ENCODE data around the gene TAL2.

TAL2 gene

DNA sequence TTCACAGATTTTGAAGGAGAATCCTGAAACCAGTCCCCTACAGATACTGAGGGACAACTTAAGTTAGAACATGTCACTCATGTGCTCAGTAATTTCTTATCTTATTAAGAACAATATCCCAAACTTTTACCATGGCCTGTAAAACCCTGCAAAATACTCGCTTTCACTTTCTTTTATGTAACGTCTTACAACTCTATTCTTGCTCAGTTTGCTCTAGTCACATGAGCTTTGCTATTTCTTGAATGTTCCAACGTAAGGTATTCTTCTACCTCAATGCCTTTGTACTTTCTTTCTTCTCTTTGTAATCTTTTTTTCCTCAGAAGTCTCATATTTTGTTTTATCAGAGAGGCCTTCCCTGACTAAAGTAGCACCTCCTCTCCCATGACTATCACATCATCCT is 46.1 kb downstream of the TAL2 start:
- no peak overlapping the region for H3K27ac ChIP-seq
- no peaks in the 10 kb centered on the region for H3K27me3 ChIP-seq (ENCODE audit: insufficient read depth, low read depth)
- H4K20me1 ChIP-seq (ENCODE audit: insufficient read depth) = no peaks in the 10 kb centered on the region
- no peak overlapping the region for H3K4me3 ChIP-seq (IDR thresholded peaks at IDR 0.05; ENCODE audit: insufficient read depth, low read depth, low read length)
- H3K36me3 ChIP-seq (ENCODE audit: insufficient read depth) = no peaks in the 10 kb centered on the region
- no peak overlapping the region for H3K4me2 ChIP-seq
- H3K4me1 ChIP-seq (ENCODE audit: low read depth, poor library complexity, severe bottlenecking) = no peaks in the 10 kb centered on the region
- H3K9ac ChIP-seq = no peak overlapping the region
- no peak overlapping the region for H2AFZ ChIP-seq (ENCODE audit: low read depth)
- H3K79me2 ChIP-seq (ENCODE audit: insufficient read depth, low read depth) = no peaks in the 10 kb centered on the region
- TF ChIP-seq, protein P1, sequence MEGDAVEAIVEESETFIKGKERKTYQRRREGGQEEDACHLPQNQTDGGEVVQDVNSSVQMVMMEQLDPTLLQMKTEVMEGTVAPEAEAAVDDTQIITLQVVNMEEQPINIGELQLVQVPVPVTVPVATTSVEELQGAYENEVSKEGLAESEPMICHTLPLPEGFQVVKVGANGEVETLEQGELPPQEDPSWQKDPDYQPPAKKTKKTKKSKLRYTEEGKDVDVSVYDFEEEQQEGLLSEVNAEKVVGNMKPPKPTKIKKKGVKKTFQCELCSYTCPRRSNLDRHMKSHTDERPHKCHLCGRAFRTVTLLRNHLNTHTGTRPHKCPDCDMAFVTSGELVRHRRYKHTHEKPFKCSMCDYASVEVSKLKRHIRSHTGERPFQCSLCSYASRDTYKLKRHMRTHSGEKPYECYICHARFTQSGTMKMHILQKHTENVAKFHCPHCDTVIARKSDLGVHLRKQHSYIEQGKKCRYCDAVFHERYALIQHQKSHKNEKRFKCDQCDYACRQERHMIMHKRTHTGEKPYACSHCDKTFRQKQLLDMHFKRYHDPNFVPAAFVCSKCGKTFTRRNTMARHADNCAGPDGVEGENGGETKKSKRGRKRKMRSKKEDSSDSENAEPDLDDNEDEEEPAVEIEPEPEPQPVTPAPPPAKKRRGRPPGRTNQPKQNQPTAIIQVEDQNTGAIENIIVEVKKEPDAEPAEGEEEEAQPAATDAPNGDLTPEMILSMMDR (conservative IDR thresholded peaks at IDR 0.05; ENCODE audit: low read depth, low read length) = no peak

- Histone ChIP-seq H2AFZ (ENCODE audit: low read depth) (no peak overlapping the region), H3K4me1 (ENCODE audit: low read depth, poor library complexity, severe bottlenecking) (no peaks in the 10 kb centered on the region), H3K27ac (no peak overlapping the region), H3K79me2 (ENCODE audit: insufficient read depth, low read depth) (no peaks in the 10 kb centered on the region), H3K4me2 (no peak overlapping the region), H3K27me3 (ENCODE audit: insufficient read depth, low read depth) (no peaks in the 10 kb centered on the region), H3K9ac (no peak overlapping the region), H4K20me1 (ENCODE audit: insufficient read depth) (no peaks in the 10 kb centered on the region), H3K4me3 (IDR thresholded peaks at IDR 0.05; ENCODE audit: insufficient read depth, low read depth, low read length) (no peak overlapping the region), H3K36me3 (ENCODE audit: insufficient read depth) (no peaks in the 10 kb centered on the region)
- TF ChIP-seq, protein P1 (conservative IDR thresholded peaks at IDR 0.05; ENCODE audit: low read depth, low read length) = no peak
Measured at GRCh38 chr9:105710638-105711037, 48.4 kb downstream of the TAL2 start.

- Histone ChIP-seq H4K20me1 (ENCODE audit: insufficient read depth) (no peaks in the 10 kb centered on the region), H3K79me2 (ENCODE audit: insufficient read depth, low read depth) (no peaks in the 10 kb centered on the region), H3K4me3 (IDR thresholded peaks at IDR 0.05; ENCODE audit: insufficient read depth, low read depth, low read length) (no peak overlapping the region), H3K4me2 (no peak overlapping the region), H3K27me3 (ENCODE audit: insufficient read depth, low read depth) (no peaks in the 10 kb centered on the region), H3K4me1 (ENCODE audit: low read depth, poor library complexity, severe bottlenecking) (no peaks in the 10 kb centered on the region), H3K36me3 (ENCODE audit: insufficient read depth) (no peaks in the 10 kb centered on the region), H2AFZ (ENCODE audit: low read depth) (no peak overlapping the region), H3K9ac (no peak overlapping the region), H3K27ac (no peak overlapping the region)
- TF ChIP-seq, protein P1 (conservative IDR thresholded peaks at IDR 0.05; ENCODE audit: low read depth, low read length) = no peak
Measured at GRCh38 chr9:105711867-105712266, 49.6 kb downstream of the TAL2 start.

- Histone ChIP-seq H3K9ac (no peak overlapping the region), H3K27me3 (ENCODE audit: insufficient read depth, low read depth) (no peaks in the 10 kb centered on the region), H3K4me1 (ENCODE audit: low read depth, poor library complexity, severe bottlenecking) (no peaks in the 10 kb centered on the region), H3K36me3 (ENCODE audit: insufficient read depth) (no peaks in the 10 kb centered on the region), H2AFZ (ENCODE audit: low read depth) (no peak overlapping the region), H3K4me2 (no peak overlapping the region), H3K4me3 (IDR thresholded peaks at IDR 0.05; ENCODE audit: insufficient read depth, low read depth, low read length) (no peak overlapping the region), H4K20me1 (ENCODE audit: insufficient read depth) (no peaks in the 10 kb centered on the region), H3K27ac (no peak overlapping the region), H3K79me2 (ENCODE audit: insufficient read depth, low read depth) (no peaks in the 10 kb centered on the region)
- TF ChIP-seq, protein P1 (conservative IDR thresholded peaks at IDR 0.05; ENCODE audit: low read depth, low read length) = no peak
Measured at GRCh38 chr9:105712297-105712696, 50.0 kb downstream of the TAL2 start.

All from KMS-11 (cell line).